Caco-2 (cell line): Measurements from ENCODE around the gene ZNF474. TPM values are rescaled to one million over a fixed set of nuclear protein-coding genes. Genes with fewer than 3 reads are reported as not detected.

Experiments
- BruUV-seq: library from RNA; stranded (reverse); fragments of 400-500 nt; replicated peaks from 2 replicates; lab custom pipeline; 2021; lab: Mats Ljungman, UMichigan
- CTCF ChIA-PET: fragments of 300-600 bp; sonication (Branson Sonifier 250); formaldehyde crosslinking; loops from one replicate; lab custom pipeline; 2022; ENCODE audit warnings: antibody characterized with exemption; lab: Charles Lee
- POLR2A ChIA-PET: fragments of 300-600 bp; sonication (Branson Sonifier 250); formaldehyde crosslinking; loops from one replicate; lab custom pipeline; 2022; ENCODE audit warnings: antibody characterized with exemption; lab: Charles Lee
- DNase-seq, 2 experiments: peaks; one replicate each; pipeline versions ENCODE4 v3.0.0 to v3.0.0-alpha.2; 2020 to 2022
- H3K27me3 ChIP-seq: replicated peaks from 2 replicates; pipeline ENCODE4 v1.6.0; 2011; ENCODE audit warnings: low read length; ENCODE audit not compliant: control insufficient read depth, insufficient read depth
- H3K36me3 ChIP-seq: 2 replicates; pipeline ENCODE4 v1.5.1; 2011; ENCODE audit warnings: low read length; ENCODE audit not compliant: control insufficient read depth, insufficient read depth
- H3K4me1 ChIP-seq: fragments of 250-450 bp; sonication (Bioruptor Pico); 2 replicates; pipeline ENCODE4 v1.5.1; 2020; ENCODE audit warnings: mild to moderate bottlenecking
- H3K4me3 ChIP-seq: 2 replicates; pipeline ENCODE4 v1.5.1; 2011; ENCODE audit warnings: low read depth, mild to moderate bottlenecking, control low read depth, low read length
- H3K9me3 ChIP-seq: fragments of 250-450 bp; sonication (Bioruptor Pico); 2 replicates; pipeline ENCODE4 v1.5.1; 2020; ENCODE audit warnings: mild to moderate bottlenecking, moderate library complexity
- H3K27ac Mint-ChIP-seq: one replicate; pipeline ENCODE4 v1.8.0; 2022; ENCODE audit warnings: mixed read lengths; ENCODE audit not compliant: unreplicated experiment
- H3K27me3 Mint-ChIP-seq: one replicate; pipeline ENCODE4 v1.8.0; 2022; ENCODE audit warnings: mixed read lengths; ENCODE audit not compliant: insufficient read depth, unreplicated experiment
- H3K36me3 Mint-ChIP-seq: one replicate; pipeline ENCODE4 v1.8.0; 2022; ENCODE audit warnings: mild to moderate bottlenecking, mixed read lengths; ENCODE audit not compliant: insufficient read depth, unreplicated experiment
- H3K4me1 Mint-ChIP-seq: one replicate; pipeline ENCODE4 v1.8.0; 2022; ENCODE audit warnings: low read depth, mixed read lengths; ENCODE audit not compliant: unreplicated experiment
- H3K4me3 Mint-ChIP-seq: one replicate; pipeline ENCODE4 v1.8.0; 2022; ENCODE audit warnings: mild to moderate bottlenecking, moderate library complexity, mixed read lengths; ENCODE audit not compliant: unreplicated experiment
- H3K9me3 Mint-ChIP-seq: one replicate; pipeline ENCODE4 v1.8.0; 2022; ENCODE audit warnings: mixed read lengths; ENCODE audit not compliant: unreplicated experiment
- CTCF ChIP-seq, 2 experiments: fragments of 200-600 bp in 1 of 2; IDR thresholded peaks; 1 replicate in 1 of 2; 2 replicates in 1 of 2; pipeline versions ENCODE4 v1.5.1 to v1.8.0; 2011 to 2022; ENCODE audit warnings: antibody characterized with exemption in 1 of 2, control low read depth in 1 of 2, inconsistent platforms in 1 of 2, low read depth in 1 of 2, low read length in 1 of 2, mild to moderate bottlenecking in 1 of 2, moderate library complexity in 1 of 2; ENCODE audit not compliant: insufficient read depth in 1 of 2, severe bottlenecking in 1 of 2, unreplicated experiment in 1 of 2
- intact Hi-C: fragments of 100-400 bp; cut with micrococcal nuclease; formaldehyde crosslinking; loops from one replicate; pipeline ENCODE4 v1.10.0; 2022; ENCODE audit not compliant: unreplicated experiment
- total RNA-seq: library from RNA; stranded (reverse); gene quantifications from 2 replicates; pipeline ENCODE4 v1.2.3, GENCODE V29; 2022

ZNF474 gene
- total RNA-seq, 1 experiment from 2014 or later = not detected

GRCh38 chr5:122110987-122111386, 18.4 kb upstream of the ZNF474 start:
- CTCF ChIA-PET = interaction anchor here (1.3 kb wide), 1 partner anchor 9 kb away, joined by 4 read pairs; no protein-coding TSS in a partner anchor
- Mint-ChIP-seq H3K27ac (no peak overlapping the region), H3K9me3 (no peaks in the 10 kb centered on the region), H3K4me3 (no peak overlapping the region), H3K27me3 (peaks cover 21% of the 10 kb centered on the region), H3K36me3 (no peaks in the 10 kb centered on the region), H3K4me1 (no peaks in the 10 kb centered on the region)
- Histone ChIP-seq H3K27me3 (no peaks in the 10 kb centered on the region), H3K4me1 (no peaks in the 10 kb centered on the region), H3K4me3 (no peak overlapping the region), H3K9me3 (no peaks in the 10 kb centered on the region), H3K36me3 (no peaks in the 10 kb centered on the region)
- DNase-seq = no peak
- POLR2A ChIA-PET = no interaction called here
- BruUV-seq = no TSS peak
- no peak for TF ChIP-seq CTCF (IDR thresholded peaks at IDR 0.05; ENCODE audit: insufficient read depth in 1 of 2, low read depth in 1 of 2, low read length in 1 of 2, severe bottlenecking in 1 of 2, unreplicated experiment in 1 of 2)
- intact Hi-C loops = no loop called here

GRCh38 chr5:122111460-122111859, 17.9 kb upstream of the ZNF474 start:
- POLR2A ChIA-PET = no interaction called here
- no peaks in the 10 kb centered on the region for H3K9me3 Mint-ChIP-seq
- no peaks in the 10 kb centered on the region for H3K36me3 ChIP-seq
- no peak overlapping the region for H3K4me3 Mint-ChIP-seq
- peaks cover 21% of the 10 kb centered on the region for H3K27me3 Mint-ChIP-seq
- no peaks in the 10 kb centered on the region for H3K27me3 ChIP-seq
- H3K4me3 ChIP-seq = no peak overlapping the region
- CTCF ChIA-PET = interaction anchor here (0.9 to 1.3 kb wide), 2 partner anchors 10 kb away, joined by 3 to 4 read pairs; no protein-coding TSS in a partner anchor
- H3K4me1 Mint-ChIP-seq = no peaks in the 10 kb centered on the region
- intact Hi-C loops = no loop called here
- no peak for TF ChIP-seq CTCF (IDR thresholded peaks at IDR 0.05; ENCODE audit: insufficient read depth in 1 of 2, low read depth in 1 of 2, low read length in 1 of 2, severe bottlenecking in 1 of 2, unreplicated experiment in 1 of 2)
- no peaks in the 10 kb centered on the region for H3K36me3 Mint-ChIP-seq
- H3K27ac Mint-ChIP-seq = no peak overlapping the region
- no peaks in the 10 kb centered on the region for H3K4me1 ChIP-seq
- H3K9me3 ChIP-seq = no peaks in the 10 kb centered on the region
- no TSS peak for BruUV-seq
- DNase-seq = no peak

GRCh38 chr5:122112063-122112462, 17.3 kb upstream of the ZNF474 start:
- Mint-ChIP-seq H3K9me3 (no peaks in the 10 kb centered on the region), H3K36me3 (no peaks in the 10 kb centered on the region), H3K27me3 (peaks cover 21% of the 10 kb centered on the region), H3K4me1 (no peaks in the 10 kb centered on the region), H3K4me3 (no peak overlapping the region), H3K27ac (no peak overlapping the region)
- Histone ChIP-seq H3K9me3 (no peaks in the 10 kb centered on the region), H3K4me1 (no peaks in the 10 kb centered on the region), H3K36me3 (no peaks in the 10 kb centered on the region), H3K4me3 (no peak overlapping the region), H3K27me3 (no peaks in the 10 kb centered on the region)
- no TSS peak for BruUV-seq
- CTCF ChIA-PET = interaction anchor here (0.9 kb wide), 1 partner anchor 10 kb away, joined by 3 read pairs; no protein-coding TSS in a partner anchor
- TF ChIP-seq CTCF (IDR thresholded peaks at IDR 0.05; ENCODE audit: insufficient read depth in 1 of 2, low read depth in 1 of 2, low read length in 1 of 2, severe bottlenecking in 1 of 2, unreplicated experiment in 1 of 2) = no peak
- POLR2A ChIA-PET = no interaction called here
- intact Hi-C loops = no loop called here
- no peak for DNase-seq
